H1 (cell line): Measurements from ENCODE around the gene PGAM5. TPM values are rescaled to one million over a fixed set of nuclear protein-coding genes. Genes with fewer than 3 reads are reported as not detected.

Source experiments
- CTCF ChIA-PET: fragments of 300-600 bp; sonication (Branson Sonifier 250); formaldehyde crosslinking; loops from one replicate; lab custom pipeline; 2021; ENCODE audit not compliant: partially characterized antibody; lab: Charles Lee
- POLR2A ChIA-PET: fragments of 300-600 bp; sonication (Branson Sonifier 250); formaldehyde crosslinking; loops from one replicate; lab custom pipeline; 2021; ENCODE audit warnings: inconsistent platforms; ENCODE audit not compliant: partially characterized antibody; lab: Charles Lee
- DNase-seq, 2 experiments: peaks; one replicate each; pipeline versions ENCODE4 v3.0.0 to v3.0.0-alpha.2; 2010 to 2022; ENCODE audit warnings: low spot score in 2 of 2, low read depth in 1 of 2, mixed read lengths in 1 of 2
- FAIRE-seq: peaks from 2 replicates; lab custom pipeline; 2011; peaks lifted over from hg19 to GRCh38; lab: Jason Lieb, UNC
- H2AFZ ChIP-seq: 2 replicates; pipeline ENCODE4 v1.8.1; 2012; ENCODE audit warnings: low read length, inconsistent platforms
- H2AK5ac ChIP-seq: 2 replicates; pipeline ENCODE4 v1.6.1; 2013; ENCODE audit warnings: low read depth, low read length
- H2BK120ac ChIP-seq: replicated peaks from 2 replicates; pipeline ENCODE3; 2013; ENCODE audit warnings: low read depth, low read length, inconsistent platforms
- H2BK12ac ChIP-seq: 2 replicates; pipeline ENCODE4 v1.6.1; 2013; ENCODE audit warnings: low read depth, low read length
- H2BK15ac ChIP-seq: 2 replicates; pipeline ENCODE4 v1.6.1; 2013; ENCODE audit warnings: low read length
- H2BK20ac ChIP-seq: 2 replicates; pipeline ENCODE4 v1.6.1; 2013; ENCODE audit warnings: low read length
- H2BK5ac ChIP-seq: 2 replicates; pipeline ENCODE4 v1.6.1; 2013; ENCODE audit warnings: low read depth, low read length
- H3K14ac ChIP-seq: 2 replicates; pipeline ENCODE4 v1.6.1; 2013; ENCODE audit warnings: inconsistent platforms; ENCODE audit not compliant: insufficient read length
- H3K18ac ChIP-seq: 2 replicates; pipeline ENCODE4 v1.6.1; 2013; ENCODE audit warnings: low read length; ENCODE audit errors: extremely low read depth
- H3K23ac ChIP-seq: 2 replicates; pipeline ENCODE4 v1.6.1; 2013; ENCODE audit warnings: inconsistent platforms; ENCODE audit not compliant: insufficient read length
- H3K23me2 ChIP-seq: 2 replicates; pipeline ENCODE4 v1.6.1; 2013; ENCODE audit warnings: low read depth, low read length
- H3K27ac ChIP-seq: 2 replicates; pipeline ENCODE4 v1.6.1; 2011; ENCODE audit warnings: low read depth, low read length, inconsistent platforms
- H3K27me3 ChIP-seq, 4 experiments: replicated peaks in 1 of 4; 1 replicate in 1 of 4; 2 replicates in 3 of 4; pipeline versions ENCODE4 v1.6.1 to v1.8.1; 2011 to 2013; ENCODE audit warnings: low read length in 3 of 4, mild to moderate bottlenecking in 3 of 4, inconsistent platforms in 2 of 4, mixed read lengths in 2 of 4, moderate library complexity in 1 of 4; ENCODE audit not compliant: control insufficient read depth in 3 of 4, insufficient read depth in 3 of 4; ENCODE audit errors: extremely low read depth in 1 of 4
- H3K36me3 ChIP-seq, 4 experiments: 2 replicates each; pipeline versions ENCODE4 v1.6.1 to v1.8.1; 2011 to 2013; ENCODE audit warnings: mild to moderate bottlenecking in 4 of 4, low read length in 3 of 4, moderate library complexity in 2 of 4, control low read depth in 1 of 4, inconsistent platforms in 1 of 4; ENCODE audit not compliant: insufficient read depth in 4 of 4, control insufficient read depth in 2 of 4
- H3K4ac ChIP-seq: replicated peaks from 2 replicates; pipeline ENCODE3; 2013; ENCODE audit warnings: low read length, low read depth, mixed read lengths, inconsistent platforms; ENCODE audit not compliant: insufficient read length
- H3K4me1 ChIP-seq, 4 experiments: replicated peaks in 1 of 4; 1 replicate in 1 of 4; 2 replicates in 3 of 4; pipeline versions ENCODE4 v1.6.1 to v1.8.1; 2011 to 2013; ENCODE audit warnings: low read length in 3 of 4, inconsistent platforms in 2 of 4, mixed read lengths in 1 of 4; ENCODE audit not compliant: insufficient read depth in 4 of 4, control insufficient read depth in 3 of 4
- H3K4me2 ChIP-seq, 2 experiments: 2 replicates each; pipeline versions ENCODE4 v1.6.1 to v1.8.1; 2011 to 2013; ENCODE audit warnings: low read depth in 2 of 2, low read length in 2 of 2, control low read depth in 1 of 2, inconsistent platforms in 1 of 2, mild to moderate bottlenecking in 1 of 2; ENCODE audit not compliant: insufficient read depth in 1 of 2
- H3K4me3 ChIP-seq, 4 experiments: fragments of 200-600, 300-600 bp in 1 of 4; sonication (generic), shearing (Covaris generic), sonication (Bioruptor Twin) in 1 of 4; 2 replicates each; pipeline versions ENCODE4 v1.5.1 to v1.8.1; 2011 to 2016; ENCODE audit warnings: low read length in 4 of 4, low read depth in 3 of 4, control low read depth in 2 of 4, inconsistent platforms in 2 of 4, mild to moderate bottlenecking in 2 of 4, mixed read lengths in 1 of 4, moderate library complexity in 1 of 4; ENCODE audit not compliant: insufficient read depth in 2 of 4; ENCODE audit errors: extremely low read depth in 1 of 4
- H3K56ac ChIP-seq: replicated peaks from 2 replicates; pipeline ENCODE3; 2013; ENCODE audit warnings: low read depth, mild to moderate bottlenecking, mixed read lengths, low read length, inconsistent platforms; ENCODE audit not compliant: insufficient read length
- H3K79me1 ChIP-seq: 2 replicates; pipeline ENCODE4 v1.6.1; 2013; ENCODE audit warnings: low read depth, low read length, control low read depth
- H3K79me2 ChIP-seq, 2 experiments: 2 replicates each; pipeline versions ENCODE4 v1.6.1 to v1.8.1; 2012 to 2013; ENCODE audit warnings: low read length in 2 of 2, mild to moderate bottlenecking in 2 of 2, inconsistent platforms in 1 of 2; ENCODE audit not compliant: insufficient read depth in 2 of 2, control insufficient read depth in 1 of 2
- H3K9ac ChIP-seq, 4 experiments: replicated peaks in 1 of 4; 1 replicate in 1 of 4; 2 replicates in 3 of 4; pipeline versions ENCODE4 v1.6.1 to v1.8.1; 2011 to 2013; ENCODE audit warnings: low read depth in 3 of 4, low read length in 3 of 4, control low read depth in 2 of 4, mild to moderate bottlenecking in 2 of 4, moderate library complexity in 2 of 4, inconsistent platforms in 1 of 4; ENCODE audit errors: extremely low read depth in 1 of 4
- H3K9me3 ChIP-seq, 2 experiments: 2 replicates each; pipeline versions ENCODE4 v1.6.1 to v1.8.1; 2012 to 2013; ENCODE audit warnings: mild to moderate bottlenecking in 2 of 2, moderate library complexity in 2 of 2, control low read depth in 1 of 2, inconsistent platforms in 1 of 2, low read depth in 1 of 2, low read length in 1 of 2, mixed read lengths in 1 of 2; ENCODE audit not compliant: insufficient read depth in 2 of 2
- H4K20me1 ChIP-seq, 2 experiments: replicated peaks in 1 of 2; 2 replicates each; pipeline versions ENCODE3 to v1.8.1; 2011 to 2013; ENCODE audit warnings: inconsistent platforms in 2 of 2, low read length in 2 of 2, mild to moderate bottlenecking in 1 of 2; ENCODE audit not compliant: insufficient read depth in 2 of 2, control insufficient read depth in 1 of 2
- H4K5ac ChIP-seq: 2 replicates; pipeline ENCODE4 v1.6.1; 2013; ENCODE audit warnings: low read length, low read depth, mixed read lengths, inconsistent platforms; ENCODE audit not compliant: insufficient read length
- H4K8ac ChIP-seq: 2 replicates; pipeline ENCODE4 v1.8.0; 2013; ENCODE audit warnings: mild to moderate bottlenecking, moderate library complexity, low read length, inconsistent platforms; ENCODE audit not compliant: insufficient read depth; ENCODE audit errors: extremely low read depth
- H4K91ac ChIP-seq: replicated peaks from 2 replicates; pipeline ENCODE3; 2013; ENCODE audit warnings: low read length, mixed read lengths, inconsistent platforms; ENCODE audit not compliant: insufficient read length
- ATF2 ChIP-seq: IDR thresholded peaks from 2 replicates; pipeline ENCODE4 v1.6.1; 2012; ENCODE audit warnings: low read length, inconsistent platforms
- BCL11A ChIP-seq, 2 experiments: IDR thresholded peaks; one replicate each; pipeline ENCODE4 v1.6.1; 2011; ENCODE audit warnings: low read depth in 2 of 2, low read length in 2 of 2, mild to moderate bottlenecking in 2 of 2
- CBX8 ChIP-seq: fragments of 300-800, 300-1000 bp; sonication (generic); IDR thresholded peaks from 2 replicates; pipeline ENCODE4 v1.7.1; 2016; ENCODE audit warnings: low read depth, low read length, borderline replicate concordance
- CHD2 ChIP-seq: IDR thresholded peaks from 2 replicates; pipeline ENCODE4 v1.6.1; 2012; ENCODE audit warnings: low read length, improper control_type of control experiment
- CREB1 ChIP-seq: IDR thresholded peaks from 2 replicates; pipeline ENCODE4 v1.6.1; 2012; ENCODE audit warnings: inconsistent platforms
- EP300 ChIP-seq, 2 experiments: IDR thresholded peaks; 1 replicate in 1 of 2; 2 replicates in 1 of 2; pipeline ENCODE4 v1.6.1; 2011 to 2012; ENCODE audit warnings: low read depth in 2 of 2, low read length in 2 of 2, mild to moderate bottlenecking in 2 of 2, borderline replicate concordance in 1 of 2, inconsistent platforms in 1 of 2, moderate library complexity in 1 of 2
- FOSL1 ChIP-seq: IDR thresholded peaks from 2 replicates; pipeline ENCODE4 v1.6.1; 2011; ENCODE audit warnings: mild to moderate bottlenecking, low read depth, low read length, moderate library complexity; ENCODE audit not compliant: insufficient read depth
- KDM5A ChIP-seq: fragments of 200-600 bp; IDR thresholded peaks from 2 replicates; pipeline ENCODE4 v1.7.1; 2012; ENCODE audit warnings: mild to moderate bottlenecking, low read length, inconsistent platforms, mixed read lengths
- MAFK ChIP-seq: IDR thresholded peaks from 2 replicates; pipeline ENCODE4 v1.6.1; 2012; ENCODE audit warnings: low read depth, mild to moderate bottlenecking, improper control_type of control experiment, low read length
- RNF2 ChIP-seq: fragments of 200-900, 300-1000 bp; sonication (generic); IDR thresholded peaks from 2 replicates; pipeline ENCODE4 v1.7.1; 2016; ENCODE audit warnings: borderline replicate concordance, low read depth, mild to moderate bottlenecking, antibody characterized with exemption, low read length; ENCODE audit not compliant: poor library complexity, severe bottlenecking; ENCODE audit errors: missing control alignments
- SIRT6 ChIP-seq: IDR thresholded peaks from one replicate; pipeline ENCODE4 v1.7.1; 2012; ENCODE audit warnings: low read length, inconsistent platforms
- SIX5 ChIP-seq: IDR thresholded peaks from 2 replicates; pipeline ENCODE4 v1.6.1; 2011; ENCODE audit warnings: mild to moderate bottlenecking, low read depth, low read length
- WGBS, 2 experiments: shearing (Covaris generic) in 1 of 2; methylation state at CpG; one replicate each; pipeline versions ENCODE4 v1.1.6 to v1.1.7; 2013 to 2015; ENCODE audit warnings: low lambda C conversion rate in 2 of 2, mixed read lengths in 2 of 2, inconsistent platforms in 1 of 2, low coverage in 1 of 2, missing lambda C conversion rate in 1 of 2; ENCODE audit not compliant: insufficient replicate concordance in 2 of 2, insufficient coverage in 1 of 2, insufficient read length in 1 of 2; ENCODE audit errors: extremely low coverage in 1 of 2, missing lambda C conversion rate in 1 of 2; 5-methylcytosine and 5-hydroxymethylcytosine counted together
- polyA plus RNA-seq, 7 experiments: library from polyadenylated mRNA; depleted of rRNA in 3 of 7; stranded (reverse) in 5 of 7; unstranded in 2 of 7; fragments of >200 nt in 5 of 7; fragments of 200-250 nt in 2 of 7; gene quantifications; 1 replicate in 5 of 7; 2 replicates in 1 of 7; 4 replicates in 1 of 7; pipeline versions ENCODE4 v1.2.1 to v1.2.3, GENCODE V29; 2011 to 2013; ENCODE audit warnings: missing spikeins in 2 of 7, mixed read lengths in 2 of 7
- total RNA-seq: library from RNA; stranded (reverse); fragmentation: NEBNext Ultra II Directional; extraction: Animal tissue kit (Norgen Biotek cat#: 25700); gene quantifications from 2 replicates; pipeline ENCODE4 v1.2.1, GENCODE V29; 2021

PGAM5 gene
- total and polyA plus RNA-seq, 2 of the 8 experiments (the other 6 are each of a cell fraction or from before 2014, with no cell fraction given) = 66.4 to 84.0 TPM

DNA sequence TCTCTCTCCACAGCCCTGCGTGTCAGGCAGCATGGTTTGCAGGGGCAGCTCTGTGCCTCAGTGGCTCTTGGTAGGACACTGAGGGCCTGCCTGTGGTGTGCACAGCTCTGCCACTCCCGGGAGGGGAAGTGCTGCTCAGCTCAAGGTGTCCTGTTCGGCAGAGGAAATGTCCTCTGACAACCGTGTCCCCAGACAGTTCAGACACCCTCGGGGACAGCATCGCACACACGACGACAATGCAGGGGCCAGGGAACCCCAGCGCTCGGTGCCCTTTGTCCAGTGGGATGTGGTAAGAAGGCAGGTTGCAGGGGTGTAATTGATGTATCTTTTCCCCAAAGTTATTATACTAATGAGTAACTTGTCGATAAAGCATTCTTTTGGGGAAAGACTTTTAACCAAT is 36.8 kb downstream of the PGAM5 start:
- Histone ChIP-seq H3K27me3 (no peaks in the 10 kb centered on the region), H3K4me2 (no peak overlapping the region), H4K5ac (no peak overlapping the region), H3K36me3 (peaks cover 44 to 79% (median 67%) of the 10 kb centered on the region in 4 experiments), H3K79me1 (peaks cover 10% of the 10 kb centered on the region), H2AFZ (no peak overlapping the region), H3K9ac (no peak overlapping the region), H2BK15ac (no peak overlapping the region), H3K4me3 (no peak overlapping the region), H3K18ac (no peak overlapping the region), H2BK12ac (no peak overlapping the region), H4K8ac (no peak overlapping the region), H3K4ac (no peak overlapping the region), H3K9me3 (no peaks in the 10 kb centered on the region), H3K23me2 (peaks cover 3% of the 10 kb centered on the region; the same call in 1 of the 2 replicates), H2BK120ac (no peak overlapping the region), H2AK5ac (no peak overlapping the region), H3K27ac (no peak overlapping the region), H3K23ac (no peak overlapping the region), H3K79me2 (peaks cover 3 to 22% of the 10 kb centered on the region in 2 experiments; a peak in 3 of 4 replicates), H2BK20ac (no peak overlapping the region), H4K91ac (no peak overlapping the region), H3K56ac (no peak overlapping the region), H4K20me1 (peaks cover 4 to 21% of the 10 kb centered on the region in 2 experiments), H3K14ac (no peak overlapping the region), H2BK5ac (no peak overlapping the region), H3K4me1 (no peaks in the 10 kb centered on the region)
- ChIA-PET CTCF (interaction anchor here (1.2 kb wide), 1 partner anchor 16 kb away, joined by 3 read pairs; no protein-coding TSS in a partner anchor), POLR2A (interaction anchor here (0.5 to 1.0 kb wide), 2 partner anchors 11 to 26 kb away, joined by 3 to 4 read pairs; no protein-coding TSS in a partner anchor)
- no peak for DNase-seq
- FAIRE-seq = no peak
- WGBS, 2 experiments = 93% methylated on average over 10 of the region's 11 CpGs; no CpG with 5 or more reads in 1 of the 2 experiments
- TF ChIP-seq ATF2 = no peak
- no peak for TF ChIP-seq CHD2
- no peak for TF ChIP-seq CREB1
- no peak for TF ChIP-seq RNF2
- no peak for TF ChIP-seq CBX8
- TF ChIP-seq BCL11A (IDR thresholded peaks at IDR 0.05; ENCODE audit: low read depth in 2 of 2, low read length in 2 of 2) = no peak
- TF ChIP-seq KDM5A = no peak
- no peak for TF ChIP-seq SIX5
- TF ChIP-seq FOSL1 = no peak
- TF ChIP-seq MAFK = no peak
- no peak for TF ChIP-seq EP300 (IDR thresholded peaks at IDR 0.05; ENCODE audit: borderline replicate concordance in 1 of 2, low read depth in 2 of 2, low read length in 2 of 2)
- no peak for TF ChIP-seq SIRT6
